ENCODE measurements around the gene KIAA1671. TPM values are rescaled to one million over a fixed set of nuclear protein-coding genes. Genes with fewer than 3 reads are reported as not detected.

The KIAA1671 gene
- total RNA-seq, 1 donor from 2014 or later, result 17.3 TPM

- H3K27ac ChIP-seq, result no peak overlapping the region
- peaks cover 8% of the 10 kb centered on the region for H3K27me3 Mint-ChIP-seq (ENCODE audit: insufficient read depth, low read depth)
- no peak overlapping the region for H3K27ac Mint-ChIP-seq
Measured at GRCh38 chr22:24994070-24994763, 41.7 kb downstream of the KIAA1671 start.

GRCh38 chr22:24995649-24996180 is 43.2 kb downstream of the KIAA1671 start:
- Mint-ChIP-seq H3K27me3 (ENCODE audit: insufficient read depth, low read depth) (peaks cover 10% of the 10 kb centered on the region), H3K9me3 (no peaks in the 10 kb centered on the region), H3K4me3 (no peak overlapping the region), H3K27ac (no peak overlapping the region), H3K4me1 (peaks cover 30% of the 10 kb centered on the region), H3K36me3 (no peaks in the 10 kb centered on the region)
- no peak for DNase-seq (ENCODE audit: low spot score)
- Histone ChIP-seq H3K27ac (peak overlapping the region; percentile 82), H3K4me3 (peak overlapping the region; percentile 3), H3K9ac (no peak overlapping the region), H3F3A (ENCODE audit: low read depth) (peaks cover 29% of the 10 kb centered on the region), H2AFZ (replicated peaks) (no peak overlapping the region), H3K9me3 (ENCODE audit: low read depth) (no peaks in the 10 kb centered on the region), H4K20me1 (ENCODE audit: low read depth) (peaks cover 36% of the 10 kb centered on the region), H3K27me3 (no peaks in the 10 kb centered on the region), H3K4me1 (peaks cover 26% of the 10 kb centered on the region), H3K36me3 (no peaks in the 10 kb centered on the region), H3K4me2 (peak overlapping the region; percentile 43), H3K79me2 (ENCODE audit: low read depth) (peaks cover 61% of the 10 kb centered on the region)
- TF ChIP-seq CTCF (IDR thresholded peaks at IDR 0.05), result no peak
- no peak for TF ChIP-seq EZH2 (IDR thresholded peaks at IDR 0.05)
- no peak for TF ChIP-seq EZH2phosphoT487 (IDR thresholded peaks at IDR 0.05)

More at GRCh38 chr22:24994070-24994763, 41.7 kb downstream of the KIAA1671 start:
- Histone ChIP-seq H4K20me1 (ENCODE audit: low read depth) (peaks cover 45% of the 10 kb centered on the region), H3K79me2 (ENCODE audit: low read depth) (peaks cover 62% of the 10 kb centered on the region), H3K27me3 (no peaks in the 10 kb centered on the region), H3K9ac (no peak overlapping the region), H2AFZ (replicated peaks) (no peak overlapping the region), H3K36me3 (no peaks in the 10 kb centered on the region), H3F3A (ENCODE audit: low read depth) (peaks cover 29% of the 10 kb centered on the region), H3K9me3 (ENCODE audit: low read depth) (no peaks in the 10 kb centered on the region), H3K4me3 (no peak overlapping the region), H3K4me1 (peaks cover 30% of the 10 kb centered on the region), H3K4me2 (no peak overlapping the region)
- Mint-ChIP-seq H3K4me1 (peaks cover 35% of the 10 kb centered on the region), H3K9me3 (no peaks in the 10 kb centered on the region), H3K4me3 (no peak overlapping the region), H3K36me3 (no peaks in the 10 kb centered on the region)
- no peak for TF ChIP-seq CTCF (IDR thresholded peaks at IDR 0.05)
- no peak for TF ChIP-seq EZH2phosphoT487 (IDR thresholded peaks at IDR 0.05)
- TF ChIP-seq EZH2 (IDR thresholded peaks at IDR 0.05), result no peak
- peak; percentile 31 for DNase-seq (ENCODE audit: low spot score)

GRCh38 chr22:24996420-24996952 is 44.0 kb downstream of the KIAA1671 start:
- Histone ChIP-seq H3K9me3 (ENCODE audit: low read depth) (no peaks in the 10 kb centered on the region), H2AFZ (replicated peaks) (no peak overlapping the region), H3K9ac (no peak overlapping the region), H4K20me1 (ENCODE audit: low read depth) (peaks cover 37% of the 10 kb centered on the region), H3K27me3 (no peaks in the 10 kb centered on the region), H3K79me2 (ENCODE audit: low read depth) (peaks cover 64% of the 10 kb centered on the region), H3K4me2 (peak overlapping the region; percentile 43), H3K27ac (peak overlapping the region; percentile 82), H3K4me1 (peaks cover 30% of the 10 kb centered on the region), H3K4me3 (peak overlapping the region; percentile 13), H3K36me3 (no peaks in the 10 kb centered on the region), H3F3A (ENCODE audit: low read depth) (peaks cover 29% of the 10 kb centered on the region)
- Mint-ChIP-seq H3K4me3 (peak overlapping the region; percentile 68), H3K36me3 (no peaks in the 10 kb centered on the region), H3K9me3 (no peaks in the 10 kb centered on the region), H3K4me1 (peaks cover 32% of the 10 kb centered on the region), H3K27ac (peak overlapping the region; percentile 16), H3K27me3 (ENCODE audit: insufficient read depth, low read depth) (peaks cover 7% of the 10 kb centered on the region)
- TF ChIP-seq EZH2 (IDR thresholded peaks at IDR 0.05), result no peak
- no peak for TF ChIP-seq EZH2phosphoT487 (IDR thresholded peaks at IDR 0.05)
- no peak for TF ChIP-seq CTCF (IDR thresholded peaks at IDR 0.05)
- peak; percentile 89 for DNase-seq (ENCODE audit: low spot score)
